Suprapubic skin (tissue), 4 donors: ENCODE results near the gene C1GALT1.

Source experiments
- POLR2A ChIP-seq, 2 donors: fragments of 450-650 bp; IDR thresholded peaks; one replicate each; pipeline ENCODE4 v1.6.1; 2017; ENCODE audit warnings: antibody characterized with exemption in 2 of 2, mild to moderate bottlenecking in 2 of 2, moderate library complexity in 2 of 2
- POLR2AphosphoS5 ChIP-seq, 3 donors: sonication (generic); formaldehyde crosslinking; IDR thresholded peaks; one replicate each; pipeline ENCODE4 v1.6.1; 2017; ENCODE audit warnings: antibody characterized with exemption in 3 of 3
- TF ChIP-seq, protein P1 (sequence below), 2 donors: fragments of 200-600 bp in 1 of 2; fragments of 450-650 bp in 1 of 2; sonication (generic) in 1 of 2; IDR thresholded peaks; one replicate each; pipeline ENCODE4 v1.5.1; 2016 to 2019; ENCODE audit warnings: antibody characterized with exemption in 2 of 2, mild to moderate bottlenecking in 1 of 2, moderate library complexity in 1 of 2

DNA sequence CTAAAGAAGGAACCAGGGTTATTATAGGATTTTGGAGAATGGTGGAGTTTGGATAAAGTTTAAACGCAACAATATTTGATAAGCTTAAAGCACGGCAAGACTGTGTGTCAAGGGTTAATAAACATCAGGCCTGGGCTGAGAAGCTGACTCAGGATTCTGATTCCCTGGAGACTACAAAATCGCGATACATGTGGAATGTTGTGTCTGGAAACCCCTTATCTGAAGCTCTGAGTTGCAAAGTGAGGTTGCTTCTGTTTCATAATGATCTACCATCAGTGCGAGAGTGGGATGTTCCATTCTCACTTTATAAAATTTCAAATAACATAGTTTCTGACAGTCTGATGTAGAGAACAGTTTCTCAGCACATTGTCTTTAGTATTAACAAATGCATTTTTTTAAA, 7.8 kb downstream of the C1GALT1 start:
- TF ChIP-seq POLR2AphosphoS5 (IDR thresholded peaks at IDR 0.05), result no peak
- TF ChIP-seq, protein P1, sequence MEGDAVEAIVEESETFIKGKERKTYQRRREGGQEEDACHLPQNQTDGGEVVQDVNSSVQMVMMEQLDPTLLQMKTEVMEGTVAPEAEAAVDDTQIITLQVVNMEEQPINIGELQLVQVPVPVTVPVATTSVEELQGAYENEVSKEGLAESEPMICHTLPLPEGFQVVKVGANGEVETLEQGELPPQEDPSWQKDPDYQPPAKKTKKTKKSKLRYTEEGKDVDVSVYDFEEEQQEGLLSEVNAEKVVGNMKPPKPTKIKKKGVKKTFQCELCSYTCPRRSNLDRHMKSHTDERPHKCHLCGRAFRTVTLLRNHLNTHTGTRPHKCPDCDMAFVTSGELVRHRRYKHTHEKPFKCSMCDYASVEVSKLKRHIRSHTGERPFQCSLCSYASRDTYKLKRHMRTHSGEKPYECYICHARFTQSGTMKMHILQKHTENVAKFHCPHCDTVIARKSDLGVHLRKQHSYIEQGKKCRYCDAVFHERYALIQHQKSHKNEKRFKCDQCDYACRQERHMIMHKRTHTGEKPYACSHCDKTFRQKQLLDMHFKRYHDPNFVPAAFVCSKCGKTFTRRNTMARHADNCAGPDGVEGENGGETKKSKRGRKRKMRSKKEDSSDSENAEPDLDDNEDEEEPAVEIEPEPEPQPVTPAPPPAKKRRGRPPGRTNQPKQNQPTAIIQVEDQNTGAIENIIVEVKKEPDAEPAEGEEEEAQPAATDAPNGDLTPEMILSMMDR (IDR thresholded peaks at IDR 0.05), result no peak
- TF ChIP-seq POLR2A (IDR thresholded peaks at IDR 0.05), result no peak
